ENCODE data around the gene TSR3.
"Not testable (repeated sequence)": the region's sequence is repeated elsewhere in the genome, so short reads cannot be mapped to it uniquely, and the experiment has no call there.

TSR3 gene

DNA sequence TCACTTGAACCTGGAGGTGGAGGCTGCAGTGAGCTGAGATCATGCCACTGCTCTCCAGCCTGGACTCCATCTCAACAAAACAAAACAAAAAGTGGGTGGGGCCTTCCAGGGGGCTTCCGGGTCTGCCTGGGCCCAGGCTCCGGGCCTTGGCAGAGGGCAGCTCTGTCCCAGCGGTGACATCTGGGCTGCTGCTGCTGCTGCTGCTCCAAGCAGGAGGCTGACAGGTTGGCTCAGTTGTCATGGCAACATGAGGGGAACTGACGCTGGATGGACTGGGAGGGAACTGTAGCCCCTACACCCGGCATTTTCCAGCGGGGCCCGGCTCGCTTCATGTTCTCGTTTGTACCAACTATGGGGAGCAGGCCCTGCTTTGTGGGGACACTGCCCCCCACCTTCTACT, 14.2 kb downstream of the TSR3 start:
- no peak for DNase-seq (ENCODE audit: low read depth)

DNA sequence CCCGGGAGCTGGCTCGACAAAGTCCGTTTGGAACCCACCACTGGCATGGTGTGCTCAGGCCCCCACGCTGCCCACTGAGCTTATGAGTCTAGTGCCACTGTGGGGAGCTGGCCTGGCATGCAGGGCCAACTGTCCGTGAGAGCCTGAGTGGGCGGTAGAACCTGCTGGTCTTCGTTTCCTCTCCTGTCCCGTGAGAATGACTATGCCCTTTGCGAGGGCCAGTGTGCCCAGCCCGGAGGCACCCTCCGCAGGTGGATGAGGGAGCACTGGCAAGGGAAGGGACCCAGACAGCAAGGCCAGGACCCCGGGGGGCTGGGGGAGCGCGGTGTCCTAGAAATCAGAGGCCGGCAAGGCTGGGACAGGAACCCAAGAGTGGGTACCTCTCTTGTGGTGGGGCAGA, 15.1 kb downstream of the TSR3 start:
- no peak for DNase-seq (ENCODE audit: low read depth)

DNA sequence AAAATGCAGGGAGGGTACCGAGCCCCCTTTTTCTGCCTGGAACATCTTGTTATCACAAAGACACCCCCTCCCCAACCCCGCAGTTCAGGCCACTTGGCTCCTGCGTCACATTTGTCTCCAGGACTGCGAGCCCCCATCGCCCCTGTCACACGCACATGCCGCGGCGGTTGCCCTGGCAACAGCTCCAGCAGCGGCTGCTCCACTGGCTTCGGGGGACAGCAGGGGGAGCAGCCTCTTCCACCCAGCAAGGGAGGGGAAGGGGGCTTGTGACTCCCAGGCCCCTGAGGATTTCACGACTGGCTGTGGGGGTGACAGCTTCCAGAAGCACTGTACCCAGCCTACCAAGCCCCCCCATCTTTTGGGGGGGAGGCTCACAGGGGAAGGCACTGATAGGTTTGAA, 15.7 kb downstream of the TSR3 start:
- DNase-seq (ENCODE audit: low read depth): no peak

DNA sequence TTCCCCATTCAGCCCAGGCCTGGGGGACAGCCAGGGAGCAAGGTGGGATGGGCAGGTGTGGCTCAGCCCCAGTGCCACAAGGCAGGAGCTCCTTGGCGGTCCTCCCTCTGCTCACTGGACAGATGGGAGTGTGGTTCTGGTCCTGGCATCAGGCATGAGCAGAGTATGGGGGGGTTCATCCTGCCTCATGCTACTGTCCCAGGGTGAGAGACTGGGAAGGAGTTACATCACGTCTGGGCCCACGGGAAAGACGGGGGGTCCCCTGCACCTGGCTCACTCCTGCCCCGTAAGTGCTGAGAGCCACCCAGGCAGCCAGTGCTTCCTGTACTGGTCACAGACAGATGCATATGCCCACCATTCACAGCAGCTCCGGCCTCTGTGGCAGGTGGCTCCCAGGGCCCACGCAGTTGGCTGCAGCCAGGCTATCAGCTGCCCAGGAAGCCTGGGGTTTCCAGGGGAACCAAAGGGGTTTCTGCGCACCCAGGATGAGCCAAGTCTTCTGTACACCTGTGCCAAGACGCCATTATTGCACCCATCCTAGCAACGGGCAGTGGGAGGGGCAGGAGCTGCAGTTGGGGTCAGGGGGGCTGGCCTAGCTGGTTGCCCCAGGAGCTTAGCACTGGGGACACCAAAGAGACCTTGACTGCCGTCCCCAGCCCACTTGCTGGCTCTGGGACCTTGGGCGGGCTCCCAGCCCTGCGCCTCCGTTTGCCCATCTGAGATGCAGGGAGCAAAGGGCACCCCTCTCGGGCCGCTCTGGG, 16.3 kb downstream of the TSR3 start:
- DNase-seq (ENCODE audit: low read depth): no peak

DNA sequence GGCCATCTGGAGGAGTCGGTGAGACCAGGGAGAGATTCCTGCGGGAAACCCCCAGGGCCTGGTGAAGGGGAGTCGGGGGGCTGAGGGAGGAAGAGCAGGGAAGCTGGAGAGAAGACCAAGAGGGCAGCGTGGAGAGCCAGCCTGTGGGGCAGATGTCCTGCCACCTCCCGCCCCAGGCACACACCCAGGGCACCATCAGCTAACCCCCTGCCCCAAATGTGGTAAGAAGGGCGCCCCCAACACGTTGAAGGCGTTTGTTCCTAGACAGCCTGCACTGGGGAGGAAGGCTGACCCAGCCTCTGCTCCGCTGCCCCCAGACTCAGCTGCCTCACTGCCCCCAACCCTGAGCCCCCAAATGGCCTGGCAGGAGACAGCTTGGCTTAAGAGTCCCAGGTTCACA, 16.9 kb downstream of the TSR3 start:
- DNase-seq (ENCODE audit: low read depth): no peak

DNA sequence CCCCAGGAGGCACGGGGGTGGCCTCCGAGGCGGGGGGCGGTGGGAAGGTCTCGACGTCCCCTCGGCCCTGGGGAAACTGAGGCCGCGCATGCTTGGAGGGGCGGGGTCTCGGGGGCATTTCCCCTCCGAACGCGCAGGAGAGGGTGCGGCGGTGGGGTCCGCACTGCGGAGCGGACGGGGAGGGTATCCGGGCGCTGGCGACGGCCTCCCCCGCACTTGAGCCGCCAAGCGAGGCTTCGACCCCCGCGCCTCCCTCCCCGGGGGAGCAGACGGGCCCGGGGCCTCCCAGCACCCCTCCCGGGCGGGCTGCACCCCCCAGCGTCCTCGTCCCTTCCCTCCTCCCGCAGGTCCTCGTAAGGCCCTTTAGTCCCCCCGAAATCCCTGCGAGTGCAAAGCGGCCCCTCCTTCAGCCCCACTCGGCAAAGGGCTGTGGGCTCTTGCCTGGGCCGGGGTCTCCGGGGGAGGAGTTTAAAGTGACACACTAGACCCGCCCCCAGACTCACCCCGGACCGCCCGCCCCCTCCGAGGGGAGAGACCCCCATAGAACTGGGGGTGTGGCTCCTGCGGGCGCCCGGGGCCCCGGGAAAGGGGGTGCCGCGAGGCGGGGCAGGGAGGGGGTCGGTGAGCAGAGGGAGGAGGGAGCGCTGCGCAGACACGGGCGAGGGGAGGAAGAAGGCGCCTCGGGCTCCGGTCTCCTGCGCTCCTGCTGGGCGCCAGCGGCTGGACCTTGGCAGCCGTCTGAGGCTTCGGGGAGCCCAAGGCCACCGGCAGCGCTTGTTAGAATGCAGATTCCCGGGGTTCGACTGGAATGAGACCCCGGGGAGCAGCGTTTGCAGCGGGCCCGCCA, 17.6 kb downstream of the TSR3 start:
- no peak for DNase-seq (ENCODE audit: low read depth)

DNA sequence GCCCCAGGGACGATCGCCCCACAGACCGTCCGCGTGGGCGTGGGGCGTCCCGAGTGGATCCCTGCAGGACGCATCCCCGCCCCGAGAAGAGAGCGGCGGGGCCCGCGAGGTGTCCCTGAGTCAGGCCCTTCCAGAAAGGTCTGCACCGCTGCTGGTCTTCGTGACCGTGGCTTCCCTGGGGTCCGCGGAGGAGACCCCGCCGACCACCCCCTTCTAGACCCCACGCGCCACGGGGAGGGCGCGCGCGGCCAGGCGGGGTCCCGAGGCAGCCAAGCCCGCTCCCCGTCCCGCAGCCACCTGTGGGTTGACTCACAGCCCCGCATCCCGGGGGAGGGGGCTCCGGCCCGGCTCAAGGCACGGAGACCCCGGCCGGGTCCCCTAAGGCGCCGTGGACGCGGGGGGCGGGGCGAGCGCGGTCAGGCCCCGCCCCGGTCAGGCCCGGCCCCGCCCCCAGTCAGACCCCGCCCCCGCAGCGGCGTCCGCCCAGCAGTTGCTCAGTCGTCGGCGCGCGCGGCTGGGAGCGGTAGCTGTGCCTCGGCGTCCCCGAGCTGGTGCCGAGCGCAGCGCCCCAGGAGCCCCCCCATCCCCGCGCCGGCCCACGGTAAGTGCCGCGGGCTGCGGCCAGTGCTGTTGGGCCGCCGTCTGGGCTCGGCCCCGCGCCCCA, 18.4 kb downstream of the TSR3 start, which contains the start of gene BAIAP3:
TSS of gene BAIAP3 (plus strand) at position 497 of the 664 bp plus-strand sequence. CDS start 4,905 bp downstream, outside the sequence.
- no peak for DNase-seq (ENCODE audit: low read depth)

DNA sequence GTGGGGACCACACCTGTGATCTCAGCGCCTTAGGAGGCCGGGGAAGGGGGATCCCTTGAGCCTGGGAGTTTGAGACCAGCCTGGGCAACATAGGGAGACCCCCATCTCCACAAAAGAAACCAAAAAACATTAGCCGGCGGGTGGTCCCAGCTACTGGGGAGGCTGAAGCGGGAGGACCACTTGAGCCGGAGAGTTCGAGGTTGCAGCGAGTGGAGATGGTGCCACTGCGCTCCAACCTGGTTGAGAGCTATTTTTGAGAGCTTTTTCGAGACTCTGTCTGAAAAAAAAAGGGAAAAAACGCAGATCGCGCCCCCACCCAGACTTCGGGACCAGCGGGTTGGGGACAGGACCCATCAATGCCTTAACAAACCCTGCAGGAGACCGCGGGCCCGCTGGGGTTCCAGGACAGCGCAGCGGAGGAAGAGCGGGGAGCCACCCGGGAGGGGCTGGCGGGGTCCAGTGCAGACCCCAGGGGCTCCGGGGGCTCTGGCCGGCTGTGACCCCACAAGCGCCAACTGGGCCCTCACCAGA, 19.0 kb downstream of the TSR3 start:
- DNase-seq (ENCODE audit: low read depth): no peak

DNA sequence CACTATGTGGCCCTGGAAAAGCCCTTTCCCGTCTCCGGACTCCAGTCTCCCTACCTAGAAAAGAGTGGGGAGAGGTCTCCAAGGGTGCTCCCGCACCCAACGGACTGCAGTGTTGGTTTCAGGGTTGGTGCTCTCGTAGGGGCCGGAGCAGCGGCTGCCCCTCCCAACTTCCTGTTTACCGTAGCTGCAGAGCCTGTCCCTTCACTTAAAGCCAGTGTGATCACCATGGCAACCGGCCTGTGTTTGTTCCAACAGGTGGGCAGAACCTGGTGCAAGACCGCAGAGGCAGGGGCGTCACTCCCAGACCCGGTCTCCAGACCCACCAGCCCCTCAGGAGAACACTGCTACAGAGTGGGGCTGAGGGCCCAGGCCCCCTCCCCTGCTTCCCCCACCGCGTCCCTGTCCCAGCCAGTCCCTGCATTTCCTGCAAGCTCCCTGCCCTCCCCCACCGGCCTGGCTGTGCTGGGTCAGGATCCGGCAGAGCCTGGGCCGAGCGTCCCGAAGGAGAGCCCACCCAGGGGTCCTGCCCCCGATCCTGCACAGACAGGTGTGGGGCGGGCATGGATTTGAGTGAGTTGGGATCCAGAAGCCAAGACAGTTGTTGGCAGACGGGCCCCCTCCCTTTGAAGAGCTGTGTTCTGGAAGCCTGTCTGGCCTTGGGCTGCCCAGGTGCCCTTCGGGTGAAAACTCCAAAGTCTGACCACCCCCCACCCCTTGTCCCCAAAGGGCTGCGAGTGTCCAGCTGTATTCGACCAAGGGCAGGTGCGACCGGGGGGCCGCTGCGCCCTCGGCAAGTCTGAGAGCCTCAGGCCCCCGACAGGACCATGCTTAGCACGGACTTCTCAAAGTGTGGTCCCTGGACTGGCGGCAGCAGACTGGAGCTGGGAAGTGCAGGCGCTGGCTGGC, 19.7 kb downstream of the TSR3 start:
- DNase-seq (ENCODE audit: low read depth): no peak

DNA sequence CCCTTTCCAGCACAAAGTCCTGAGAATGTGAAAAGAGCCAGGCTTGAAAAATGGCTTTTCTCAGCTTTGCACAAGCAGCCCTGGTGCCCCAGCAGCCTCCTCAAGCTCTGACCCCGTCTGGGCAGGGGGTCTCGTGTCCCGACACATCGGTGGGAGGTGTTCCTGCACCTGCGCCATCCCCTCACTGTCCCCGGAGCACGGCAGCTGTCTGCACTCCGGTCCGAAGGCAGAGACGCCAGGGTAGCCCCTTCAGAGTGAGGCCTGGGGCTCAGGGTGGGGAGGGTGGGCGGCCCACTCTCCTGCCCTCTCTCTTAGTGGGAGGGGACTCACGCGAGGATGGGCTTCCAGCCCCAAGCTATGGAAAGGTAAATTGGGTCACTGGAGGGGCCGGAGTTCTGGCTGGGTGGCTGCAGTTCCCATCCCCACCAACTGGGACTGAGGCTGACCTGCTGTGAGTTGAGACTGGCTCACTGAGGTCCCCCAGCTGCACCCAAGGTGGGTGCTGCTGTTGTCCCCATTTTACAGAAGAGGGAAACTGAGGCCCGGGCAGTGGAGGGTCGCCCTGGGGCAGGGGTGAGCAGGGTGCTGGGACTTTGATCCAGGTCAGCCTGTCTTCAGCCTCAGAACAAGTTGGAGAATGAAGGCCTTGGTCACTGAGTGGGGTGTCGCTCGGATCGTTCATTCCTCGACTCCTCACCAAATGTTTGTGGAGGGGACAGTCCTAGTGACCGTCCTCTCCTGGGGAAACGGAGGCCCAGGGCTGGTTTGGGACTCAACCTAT, 20.6 kb downstream of the TSR3 start:
- DNase-seq (ENCODE audit: low read depth): no peak

DNA sequence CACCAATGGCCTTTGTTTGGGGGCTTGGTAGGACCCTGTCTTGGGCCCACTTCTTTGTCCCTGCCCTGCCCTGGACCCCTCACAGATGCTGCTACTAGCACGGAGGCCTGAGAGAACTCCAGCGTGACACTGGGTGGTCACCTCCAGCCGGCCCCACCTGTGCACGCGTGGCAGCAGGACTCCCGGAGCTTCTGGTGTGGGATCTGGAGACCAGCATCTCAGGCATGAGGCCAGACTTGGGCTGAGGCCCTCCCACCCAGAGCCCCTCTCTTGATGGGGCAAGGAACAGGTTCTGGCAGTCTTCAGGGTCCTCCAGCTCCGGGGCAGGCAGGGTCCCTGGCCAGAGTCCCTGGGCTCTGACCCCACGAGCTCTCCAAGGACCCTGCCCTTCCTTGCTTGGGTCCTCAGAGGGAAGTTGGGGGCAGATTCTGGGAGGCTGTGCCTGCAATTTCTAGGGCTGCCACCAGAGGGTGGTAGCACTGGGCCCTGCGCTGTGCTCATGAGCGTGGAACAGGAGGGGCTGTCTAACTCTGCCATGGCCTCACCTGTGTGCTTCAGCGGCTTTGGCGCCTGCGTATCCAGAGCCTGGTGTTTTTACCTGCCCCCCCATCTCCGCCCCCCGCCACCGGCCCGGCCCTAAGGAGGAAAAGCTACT, 21.3 kb downstream of the TSR3 start:
- no peak for DNase-seq (ENCODE audit: low read depth)

DNA sequence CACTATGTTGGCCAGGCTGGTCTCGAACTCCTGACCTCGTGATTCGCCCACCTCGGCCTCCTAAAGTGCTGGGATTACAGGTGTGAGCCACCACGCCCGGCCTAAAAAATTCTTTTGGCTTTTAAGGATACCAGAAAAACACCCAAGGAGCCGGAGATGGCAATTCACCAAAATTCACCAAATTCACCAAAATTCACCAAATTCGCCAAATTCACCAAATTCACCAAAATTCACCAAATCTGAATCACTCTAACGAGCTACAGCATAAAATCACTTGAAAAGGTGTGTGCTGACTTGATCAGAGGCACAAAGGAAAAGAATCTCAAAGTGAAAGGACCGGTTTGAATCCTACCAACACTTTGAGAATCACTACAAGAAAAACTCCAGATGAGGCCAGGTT, 22.7 kb downstream of the TSR3 start:
- DNase-seq (ENCODE audit: low read depth): not testable (repeated sequence)

DNA sequence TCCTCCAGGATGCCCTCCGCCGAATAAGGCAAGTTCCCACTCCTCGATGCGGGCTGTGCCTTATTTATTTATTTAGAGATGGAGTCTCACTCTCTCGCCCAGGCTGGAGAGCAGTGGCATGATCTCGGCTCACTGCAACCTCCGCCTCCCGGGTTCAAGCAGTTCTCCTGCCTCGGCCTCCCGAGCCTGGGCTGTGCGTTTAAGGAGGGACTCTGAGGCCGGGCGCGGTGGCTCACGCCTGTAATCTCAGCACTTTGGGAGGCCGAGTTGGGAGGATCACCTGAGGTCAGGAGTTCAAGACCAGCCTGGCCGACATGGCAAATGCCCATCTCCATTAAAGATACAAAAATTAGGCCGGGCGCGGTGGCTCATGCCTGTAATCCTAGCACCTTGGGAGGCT, 23.5 kb downstream of the TSR3 start:
- DNase-seq (ENCODE audit: low read depth): not testable (repeated sequence)

DNA sequence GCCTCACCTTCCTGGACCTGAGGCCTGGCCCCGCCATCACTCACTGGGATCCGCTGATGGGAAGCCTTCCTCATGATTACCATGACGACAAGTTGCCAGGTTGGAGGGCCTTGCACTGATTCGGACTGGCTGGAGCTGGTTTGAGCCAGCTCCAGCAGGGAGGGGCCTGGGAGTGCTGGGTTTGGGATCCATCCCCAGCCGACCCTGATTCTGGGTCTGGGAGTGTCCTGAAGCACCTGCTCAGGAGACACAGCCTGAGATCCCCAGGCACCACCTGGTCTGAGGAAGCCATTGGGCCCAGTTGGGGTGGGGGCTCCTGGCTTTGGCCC, 24.1 kb downstream of the TSR3 start:
- no peak for DNase-seq (ENCODE audit: low read depth)

DNA sequence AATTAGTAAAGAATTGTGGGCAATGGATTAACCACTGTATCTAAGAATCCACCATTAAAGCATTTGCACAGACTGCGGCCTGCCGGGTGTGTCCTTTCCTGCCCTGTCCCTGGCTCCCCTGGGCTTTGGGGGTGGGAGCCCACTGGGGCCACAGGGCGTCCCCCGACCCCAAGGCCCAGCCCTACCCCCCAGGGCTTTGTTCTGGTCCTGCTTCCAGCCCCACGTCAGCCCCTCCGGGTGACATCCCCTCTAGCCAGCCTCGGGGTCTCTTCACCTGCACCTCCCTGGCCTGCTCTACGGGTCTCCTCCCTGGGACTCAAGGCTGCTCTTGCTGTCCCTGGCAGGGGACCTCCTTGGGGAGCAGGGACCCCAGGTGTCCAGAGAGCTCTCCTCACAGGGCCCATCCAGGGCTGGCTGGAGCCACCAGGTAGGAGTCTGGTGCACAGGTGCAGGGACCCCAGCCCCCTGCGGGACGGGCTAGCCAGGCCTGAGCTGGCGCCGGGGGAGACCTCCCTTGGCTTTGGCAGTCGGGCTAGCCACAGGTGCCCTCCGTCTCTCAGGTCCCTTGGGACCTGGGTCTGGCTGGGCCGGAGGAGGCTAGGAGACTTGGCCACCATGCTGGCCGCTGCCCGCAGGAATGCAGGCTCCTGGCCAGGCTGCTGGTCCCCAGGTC, 24.6 kb downstream of the TSR3 start:
- DNase-seq (ENCODE audit: low read depth): no peak

DNA sequence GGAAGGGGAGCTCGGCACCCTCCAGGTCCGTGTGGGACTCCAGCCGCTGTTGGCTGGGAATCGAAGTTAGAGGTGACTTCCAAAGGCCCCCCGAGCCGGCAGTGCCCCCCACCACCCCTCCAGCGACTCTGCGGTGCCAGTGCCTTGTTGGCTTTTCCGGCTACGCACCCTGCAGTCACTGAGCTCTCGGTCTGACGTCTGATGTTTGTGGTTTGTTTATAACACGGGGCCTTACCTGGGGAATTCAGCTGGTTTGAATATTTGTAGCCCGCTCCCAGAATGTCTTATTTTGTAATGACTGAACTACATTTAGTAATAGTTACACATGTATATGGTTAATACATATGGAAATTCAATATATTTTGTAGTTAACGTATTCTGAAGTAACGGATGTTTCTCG, 25.3 kb downstream of the TSR3 start:
- DNase-seq (ENCODE audit: low read depth): no peak

DNA sequence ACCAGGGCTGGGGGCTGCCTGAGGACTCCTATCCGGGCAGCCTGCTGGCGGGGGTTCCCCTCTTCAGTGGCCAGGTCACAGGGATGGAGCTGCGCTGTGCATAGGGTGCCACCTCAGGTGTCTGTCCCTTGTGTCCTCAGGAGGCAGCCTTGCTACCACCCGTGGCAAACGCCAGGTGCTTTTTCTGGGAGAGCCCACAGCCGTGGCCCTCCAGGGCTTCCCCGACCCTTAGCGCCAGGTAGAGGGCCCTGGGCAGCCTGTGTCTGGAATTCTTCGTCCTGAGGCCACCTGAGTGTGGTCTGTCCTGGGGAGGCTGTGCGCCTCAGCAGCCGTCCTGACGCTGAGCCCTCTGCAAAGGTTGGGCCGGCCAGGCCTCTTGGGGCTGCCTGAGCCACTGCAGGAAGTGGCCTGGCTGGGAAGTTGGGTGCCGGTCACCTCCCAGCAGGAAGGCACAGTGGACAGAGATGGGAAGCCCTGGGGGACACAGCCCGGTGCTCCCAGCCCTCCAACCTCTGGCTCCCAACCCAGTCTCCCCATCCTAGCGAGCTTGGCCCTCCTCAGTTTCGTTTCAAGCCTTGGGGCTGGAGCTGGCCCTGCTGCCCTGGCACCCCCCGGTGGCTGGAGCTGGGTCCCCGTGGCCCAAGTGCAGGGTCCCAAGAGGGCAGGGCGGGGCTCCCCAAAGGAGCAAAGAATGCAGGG, 25.9 kb downstream of the TSR3 start:
- DNase-seq (ENCODE audit: low read depth): no peak

DNA sequence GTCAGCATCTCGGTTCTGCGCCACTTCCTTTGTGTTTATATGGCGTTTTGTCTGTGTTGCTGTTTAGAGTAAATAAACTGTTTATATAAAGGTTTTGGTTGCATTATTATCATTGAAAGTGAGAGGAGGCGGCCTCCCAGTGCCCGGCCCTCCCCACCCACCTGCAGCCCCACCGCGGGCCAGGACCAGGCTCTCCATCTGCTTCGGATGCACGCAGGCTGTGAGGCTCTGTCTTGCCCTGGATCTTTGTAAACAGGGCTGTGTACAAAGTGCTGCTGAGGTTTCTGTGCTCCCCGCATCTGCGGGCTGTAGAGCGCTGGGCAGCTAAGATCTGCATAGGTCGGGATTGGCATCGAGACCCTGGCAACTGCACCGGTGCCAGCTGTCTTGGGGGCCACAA, 26.4 kb downstream of the TSR3 start:
- no peak for DNase-seq (ENCODE audit: low read depth)

DNA sequence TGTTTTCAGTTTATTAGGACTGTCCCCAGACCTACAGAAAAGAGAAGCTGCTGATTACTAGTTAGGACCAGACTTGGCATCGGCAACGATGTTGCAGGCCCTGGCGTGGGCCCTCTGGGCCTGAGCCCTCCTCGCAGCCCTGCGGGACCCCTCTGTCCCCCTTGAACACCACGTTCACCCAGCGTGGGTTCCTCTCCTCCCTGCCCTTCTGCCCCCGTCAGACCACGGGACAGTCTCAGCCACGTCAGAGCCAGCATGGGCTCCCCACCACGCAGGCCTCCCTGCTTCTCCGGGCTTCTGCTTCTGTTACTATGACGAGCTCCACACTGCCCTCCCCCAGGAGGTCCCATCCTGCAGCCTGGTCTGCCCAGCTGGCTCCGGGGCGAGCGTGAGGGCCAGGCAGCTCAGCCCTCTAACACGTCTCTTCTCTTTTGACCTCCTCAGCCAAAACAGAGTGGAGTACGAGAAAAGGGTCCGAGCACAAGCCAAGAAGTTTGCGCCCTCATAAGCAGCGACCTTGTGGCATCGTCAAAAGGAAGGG, 27.3 kb downstream of the TSR3 start:
- DNase-seq (ENCODE audit: low read depth): no peak

Measured in stromal cell of bone marrow (primary cell).